Prostate gland (tissue), 2 donors: ENCODE results near the gene ATP1A1.

Source experiments
- CTCF ChIP-seq, 4 experiments: fragments of 200-600 bp in 2 of 4; fragments of 450-650 bp in 2 of 4; sonication (generic) in 2 of 4; IDR thresholded peaks; 1 replicate in 3 of 4; 2 replicates in 1 of 4; pipeline ENCODE4 v1.5.1; 2016 to 2019; ENCODE audit warnings: antibody characterized with exemption in 4 of 4, mild to moderate bottlenecking in 2 of 4, moderate library complexity in 2 of 4
- POLR2A ChIP-seq: fragments of 450-650 bp; IDR thresholded peaks from one replicate; pipeline ENCODE4 v1.6.1; 2016; ENCODE audit warnings: antibody characterized with exemption, mild to moderate bottlenecking
- POLR2AphosphoS5 ChIP-seq: sonication (generic); formaldehyde crosslinking; IDR thresholded peaks from one replicate; pipeline ENCODE4 v1.6.1; 2017; ENCODE audit warnings: antibody characterized with exemption

DNA sequence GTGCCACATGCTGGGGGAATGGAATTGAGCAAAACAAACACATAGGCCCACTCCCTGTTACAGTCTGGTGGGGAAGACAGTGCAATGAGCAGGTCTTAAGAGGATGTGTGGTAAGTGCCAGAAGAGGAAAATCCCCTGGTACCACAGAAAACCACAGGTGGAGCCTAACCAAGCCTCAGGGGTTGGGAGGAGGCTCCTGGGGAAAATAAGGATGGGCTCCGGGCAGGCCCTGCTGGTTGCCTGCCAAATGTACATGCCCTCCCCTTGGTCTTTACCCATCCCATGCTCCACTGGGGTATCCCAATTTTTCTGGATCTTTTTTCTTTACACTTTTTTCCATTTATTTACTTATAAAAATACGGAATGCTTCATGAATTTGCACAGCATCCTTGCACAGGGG is 40.4 kb downstream of the ATP1A1 start:
- TF ChIP-seq CTCF (IDR thresholded peaks at IDR 0.05) = no peak
- no peak for TF ChIP-seq POLR2A
- no peak for TF ChIP-seq POLR2AphosphoS5
